ENCODE measurements around the gene PAFAH2. TPM values are rescaled to one million over a fixed set of nuclear protein-coding genes. Genes with fewer than 3 reads are reported as not detected.
A peak's percentile ranks its signal among the peaks of the same experiment; 100 is the strongest.

The PAFAH2 gene
- total RNA-seq, 1 donor from 2014 or later = 13.4 TPM

GRCh38 chr1:26038904-26039303 is 41.0 kb upstream of the PAFAH2 start:
- Mint-ChIP-seq H3K9me3 (ENCODE audit: unreplicated experiment) (no peaks in the 10 kb centered on the region), H3K36me3 (ENCODE audit: low read depth, unreplicated experiment) (no peaks in the 10 kb centered on the region), H3K4me1 (ENCODE audit: unreplicated experiment) (no peaks in the 10 kb centered on the region), H3K27ac (ENCODE audit: unreplicated experiment) (no peak overlapping the region), H3K27me3 (ENCODE audit: unreplicated experiment) (peaks cover 15% of the 10 kb centered on the region), H3K4me3 (ENCODE audit: unreplicated experiment) (no peak overlapping the region)
- no peak for TF ChIP-seq CTCF (IDR thresholded peaks at IDR 0.05; ENCODE audit: unreplicated experiment)
- DNase-seq (ENCODE audit: low spot score) = no peak

GRCh38 chr1:26038477-26038876 is 40.6 kb upstream of the PAFAH2 start:
- no peaks in the 10 kb centered on the region for H3K9me3 Mint-ChIP-seq (ENCODE audit: unreplicated experiment)
- no peak for DNase-seq (ENCODE audit: low spot score)
- peaks cover 15% of the 10 kb centered on the region for H3K27me3 Mint-ChIP-seq (ENCODE audit: unreplicated experiment)
- no peak for TF ChIP-seq CTCF (IDR thresholded peaks at IDR 0.05; ENCODE audit: unreplicated experiment)
- no peaks in the 10 kb centered on the region for H3K36me3 Mint-ChIP-seq (ENCODE audit: low read depth, unreplicated experiment)
- H3K27ac Mint-ChIP-seq (ENCODE audit: unreplicated experiment) = no peak overlapping the region
- no peaks in the 10 kb centered on the region for H3K4me1 Mint-ChIP-seq (ENCODE audit: unreplicated experiment)
- no peak overlapping the region for H3K4me3 Mint-ChIP-seq (ENCODE audit: unreplicated experiment)

GRCh38 chr1:26037904-26038303 is 40.0 kb upstream of the PAFAH2 start:
- Mint-ChIP-seq H3K27ac (ENCODE audit: unreplicated experiment) (no peak overlapping the region), H3K4me1 (ENCODE audit: unreplicated experiment) (no peaks in the 10 kb centered on the region), H3K4me3 (ENCODE audit: unreplicated experiment) (no peak overlapping the region), H3K27me3 (ENCODE audit: unreplicated experiment) (peaks cover 12% of the 10 kb centered on the region), H3K36me3 (ENCODE audit: low read depth, unreplicated experiment) (no peaks in the 10 kb centered on the region), H3K9me3 (ENCODE audit: unreplicated experiment) (no peaks in the 10 kb centered on the region)
- no peak for TF ChIP-seq CTCF (IDR thresholded peaks at IDR 0.05; ENCODE audit: unreplicated experiment)
- no peak for DNase-seq (ENCODE audit: low spot score)

GRCh38 chr1:26036756-26037281 is 39.0 kb upstream of the PAFAH2 start:
- Mint-ChIP-seq H3K36me3 (ENCODE audit: low read depth, unreplicated experiment) (no peaks in the 10 kb centered on the region), H3K27me3 (ENCODE audit: unreplicated experiment) (peaks cover 19% of the 10 kb centered on the region), H3K4me3 (ENCODE audit: unreplicated experiment) (no peak overlapping the region), H3K9me3 (ENCODE audit: unreplicated experiment) (no peaks in the 10 kb centered on the region), H3K4me1 (ENCODE audit: unreplicated experiment) (no peaks in the 10 kb centered on the region), H3K27ac (ENCODE audit: unreplicated experiment) (no peak overlapping the region)
- no peak for DNase-seq (ENCODE audit: low spot score)
- TF ChIP-seq CTCF (IDR thresholded peaks at IDR 0.05; ENCODE audit: unreplicated experiment) = no peak

GRCh38 chr1:26035959-26036755 is 38.3 kb upstream of the PAFAH2 start:
- DNase-seq (ENCODE audit: low spot score) = peak; percentile 91
- Mint-ChIP-seq H3K4me1 (ENCODE audit: unreplicated experiment) (no peaks in the 10 kb centered on the region), H3K27ac (ENCODE audit: unreplicated experiment) (no peak overlapping the region), H3K9me3 (ENCODE audit: unreplicated experiment) (no peaks in the 10 kb centered on the region), H3K4me3 (ENCODE audit: unreplicated experiment) (peak overlapping the region; percentile 97), H3K36me3 (ENCODE audit: low read depth, unreplicated experiment) (no peaks in the 10 kb centered on the region), H3K27me3 (ENCODE audit: unreplicated experiment) (peaks cover 15% of the 10 kb centered on the region)
- peak; percentile 100 for TF ChIP-seq CTCF (IDR thresholded peaks at IDR 0.05; ENCODE audit: unreplicated experiment)

All from endothelial cell (in vitro differentiated cells).